Stimulated activated CD8-positive, alpha-beta memory T cell treated with anti-CD3 and anti-CD28 coated beads, Interleukin-15, amount 100 ng/mL, for 48 hours (primary cell): ENCODE results near the gene PDLIM5.
"Not testable (repeated sequence)": the region's sequence is repeated elsewhere in the genome, so short reads cannot be mapped to it uniquely, and the experiment has no call there.

Source experiments
- DNase-seq, 2 donors: peaks; one replicate each; pipeline ENCODE4 v3.0.0-alpha.2; 2020; ENCODE audit warnings: low read depth in 2 of 2

The PDLIM5 gene, protein sequence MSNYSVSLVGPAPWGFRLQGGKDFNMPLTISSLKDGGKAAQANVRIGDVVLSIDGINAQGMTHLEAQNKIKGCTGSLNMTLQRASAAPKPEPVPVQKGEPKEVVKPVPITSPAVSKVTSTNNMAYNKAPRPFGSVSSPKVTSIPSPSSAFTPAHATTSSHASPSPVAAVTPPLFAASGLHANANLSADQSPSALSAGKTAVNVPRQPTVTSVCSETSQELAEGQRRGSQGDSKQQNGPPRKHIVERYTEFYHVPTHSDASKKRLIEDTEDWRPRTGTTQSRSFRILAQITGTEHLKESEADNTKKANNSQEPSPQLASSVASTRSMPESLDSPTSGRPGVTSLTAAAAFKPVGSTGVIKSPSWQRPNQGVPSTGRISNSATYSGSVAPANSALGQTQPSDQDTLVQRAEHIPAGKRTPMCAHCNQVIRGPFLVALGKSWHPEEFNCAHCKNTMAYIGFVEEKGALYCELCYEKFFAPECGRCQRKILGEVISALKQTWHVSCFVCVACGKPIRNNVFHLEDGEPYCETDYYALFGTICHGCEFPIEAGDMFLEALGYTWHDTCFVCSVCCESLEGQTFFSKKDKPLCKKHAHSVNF

DNA sequence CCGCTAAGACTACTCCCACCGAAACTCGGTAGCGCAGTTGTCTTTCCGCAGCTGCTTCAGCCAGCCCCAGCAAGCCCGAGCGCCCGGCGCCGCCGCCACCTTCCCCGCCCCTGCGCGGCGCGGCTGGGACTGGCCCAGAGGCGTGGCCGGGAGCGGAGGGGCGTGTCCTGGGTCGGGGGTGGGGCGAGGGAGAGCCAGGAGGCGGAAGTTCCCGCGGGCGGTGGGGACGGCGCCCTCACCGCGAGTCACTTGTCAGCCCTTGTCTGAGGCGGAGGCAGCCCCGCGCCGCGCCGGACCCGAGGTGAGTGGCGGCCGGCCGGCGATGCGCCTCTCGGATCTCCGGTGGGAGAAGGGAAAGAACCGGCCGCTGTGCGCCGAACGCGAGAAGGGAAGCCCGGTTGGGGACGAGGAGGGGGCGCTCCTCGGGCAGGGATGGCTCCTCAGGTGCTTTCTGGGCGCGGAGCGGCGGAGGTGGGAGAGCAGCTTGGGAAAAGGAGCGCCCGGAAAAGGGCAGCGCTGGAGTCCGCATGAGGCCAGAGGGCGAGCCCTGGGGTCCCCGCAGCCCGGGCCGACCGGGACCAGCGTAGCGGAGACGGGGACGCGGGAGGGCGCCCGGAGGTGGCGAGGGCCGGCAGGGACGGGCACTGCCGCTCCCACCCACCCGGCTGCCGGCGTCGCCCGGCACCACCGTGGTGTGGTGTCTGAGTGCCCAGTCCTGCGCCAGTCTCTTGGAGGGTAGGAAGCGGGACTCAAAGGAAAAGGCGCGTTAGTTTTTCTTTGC lies at the start of gene PDLIM5:
Gene PDLIM5 (plus strand): TSS at position 248 of the 781 bp plus-strand sequence. CDS start 3,347 bp downstream, outside the sequence.
- DNase-seq = peak; percentile 83 to 84

DNA sequence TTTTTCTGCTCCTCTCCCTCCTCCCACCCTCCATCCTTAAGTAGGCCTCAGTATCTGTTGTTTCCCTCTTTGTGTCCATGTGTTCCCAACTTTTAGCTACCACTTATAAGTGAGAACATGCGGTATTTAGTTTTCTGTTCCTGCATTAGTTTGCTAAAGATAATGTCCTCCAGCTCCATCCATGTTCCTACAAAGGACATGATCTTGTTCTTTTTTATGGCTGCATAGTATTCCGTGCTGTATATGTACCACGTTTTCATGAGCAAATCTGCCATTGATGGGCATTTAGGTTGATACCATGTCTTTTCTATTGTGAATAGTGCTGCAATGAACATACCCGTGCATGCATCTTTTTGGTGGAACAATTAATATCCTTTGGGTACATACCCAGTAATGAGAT lies 49.3 kb upstream of the PDLIM5 start:
- not testable (repeated sequence) for DNase-seq

DNA sequence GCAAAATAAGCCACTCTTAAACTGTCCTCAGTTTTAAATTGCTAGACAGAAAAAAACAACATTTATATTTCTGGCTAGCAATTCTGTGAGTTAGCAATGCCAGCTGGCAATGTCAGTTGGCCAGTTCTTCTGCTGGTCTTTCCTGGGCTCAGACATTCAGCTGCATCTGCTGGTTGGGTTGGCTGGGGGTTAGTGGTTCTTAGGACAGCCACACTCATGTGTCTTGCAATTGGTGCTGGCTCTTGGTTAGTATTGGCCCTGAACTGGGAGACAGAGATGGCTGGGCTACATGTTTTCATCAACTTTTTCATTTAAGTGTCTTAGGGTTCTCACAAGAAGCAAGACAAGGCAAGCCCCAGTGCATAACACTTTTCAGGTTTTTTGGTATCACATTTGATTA lies 48.0 kb upstream of the PDLIM5 start:
- no peak for DNase-seq

DNA sequence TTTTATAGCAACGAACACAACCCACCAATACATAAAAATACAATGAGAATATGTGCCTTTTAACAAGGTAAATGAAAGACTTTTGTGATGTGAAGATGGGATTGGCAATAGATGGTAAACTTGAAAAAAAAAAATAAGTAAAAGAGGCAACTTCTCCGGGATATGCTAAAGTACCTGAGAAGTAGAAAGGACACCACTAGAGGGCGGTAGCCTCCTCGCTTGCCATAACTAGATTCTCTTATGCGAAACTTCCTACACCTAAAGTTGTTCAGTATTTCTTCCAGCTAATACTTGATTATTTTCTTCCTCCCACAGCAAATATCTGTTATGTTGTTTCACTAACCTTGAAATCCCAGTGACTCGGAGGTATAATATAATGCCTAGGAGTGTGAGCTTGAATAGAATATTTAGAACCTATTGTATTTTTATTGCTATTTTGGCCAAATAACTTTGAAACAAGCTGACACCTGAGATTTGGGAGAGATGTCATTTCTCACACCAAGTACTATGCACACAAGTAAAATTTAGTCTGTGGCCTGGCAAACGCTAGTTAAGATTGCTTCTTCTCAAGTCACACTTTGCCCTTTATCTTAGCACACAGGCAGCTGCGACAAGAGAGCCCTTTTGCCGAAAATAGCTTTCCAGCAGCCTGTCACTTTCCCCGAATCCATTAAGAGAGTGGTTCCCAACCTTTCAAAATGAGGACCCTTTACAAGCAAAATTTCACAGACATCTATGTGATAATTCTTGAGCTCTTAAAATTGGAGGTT lies 44.9 kb upstream of the PDLIM5 start:
- DNase-seq = peak; percentile 7 to 18

DNA sequence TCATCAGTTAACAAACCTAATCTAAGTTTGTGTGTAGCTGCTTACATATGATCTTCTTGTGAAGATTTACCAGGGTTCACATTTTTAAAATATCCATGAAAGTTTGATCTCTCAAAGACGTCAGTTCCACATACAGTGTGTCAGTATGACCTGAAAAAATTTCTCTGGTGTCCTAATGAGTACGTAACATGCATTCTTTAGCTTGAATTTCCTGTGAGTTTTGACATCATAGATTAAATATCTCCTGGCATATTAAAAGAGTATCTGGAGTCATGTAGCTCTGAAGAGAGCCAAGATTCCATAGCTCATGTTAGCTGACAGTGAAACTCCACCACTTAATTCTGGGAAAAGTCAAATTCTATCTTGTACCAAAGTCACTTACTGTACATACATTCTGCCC lies 43.9 kb upstream of the PDLIM5 start:
- no peak for DNase-seq

DNA sequence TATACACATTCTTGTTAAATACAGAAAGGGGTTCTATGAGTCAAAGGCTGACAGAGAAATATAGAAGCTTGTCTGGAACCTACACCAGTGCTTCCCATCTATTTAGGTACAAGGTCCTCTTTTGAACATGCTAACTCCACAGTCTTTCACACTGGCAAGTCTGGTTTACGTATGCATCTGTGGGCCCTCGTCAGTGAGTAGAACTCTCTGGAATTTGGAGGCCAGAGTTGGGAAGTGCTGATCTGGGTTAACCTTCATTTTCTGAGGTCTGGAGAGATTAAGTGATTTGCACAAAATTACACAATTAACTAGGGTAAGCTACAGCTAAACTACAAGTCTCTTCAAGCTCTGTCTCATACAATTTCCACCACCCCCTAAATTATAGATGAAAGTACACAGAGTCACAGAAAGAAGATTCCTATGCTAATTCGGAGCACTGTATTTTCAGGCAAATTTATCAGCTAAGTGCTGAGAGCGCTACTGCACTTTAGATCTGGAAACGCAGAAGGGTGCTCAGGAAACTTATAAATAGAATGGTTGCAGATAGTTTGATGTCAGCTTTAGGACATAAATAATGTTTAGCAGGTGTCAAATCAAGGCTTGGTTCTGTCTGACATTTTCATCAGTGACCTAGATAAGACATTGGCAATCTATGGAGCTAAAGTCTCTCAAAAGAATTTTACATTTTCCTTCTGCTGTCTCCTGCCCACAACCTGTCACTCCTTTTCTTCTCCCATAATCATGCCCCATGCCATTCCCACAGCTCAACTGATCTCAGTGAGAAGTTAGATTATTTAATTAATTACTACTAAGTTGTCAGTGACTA lies 43.0 kb upstream of the PDLIM5 start:
- no peak for DNase-seq

DNA sequence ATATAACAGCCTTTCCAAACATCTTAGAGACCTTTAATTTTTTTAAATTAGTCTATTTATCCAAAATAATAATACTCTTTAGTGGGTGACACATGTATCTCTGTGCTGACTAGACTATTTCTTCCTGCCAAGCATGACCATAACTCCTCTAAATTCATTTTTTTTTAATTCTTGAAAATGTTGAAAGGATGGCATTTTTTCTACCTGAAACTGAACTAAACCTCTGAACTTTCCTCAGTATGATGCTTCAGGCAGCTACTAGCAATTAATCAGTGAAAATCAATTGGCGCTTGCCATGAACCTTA lies 42.4 kb upstream of the PDLIM5 start:
- DNase-seq = no peak

DNA sequence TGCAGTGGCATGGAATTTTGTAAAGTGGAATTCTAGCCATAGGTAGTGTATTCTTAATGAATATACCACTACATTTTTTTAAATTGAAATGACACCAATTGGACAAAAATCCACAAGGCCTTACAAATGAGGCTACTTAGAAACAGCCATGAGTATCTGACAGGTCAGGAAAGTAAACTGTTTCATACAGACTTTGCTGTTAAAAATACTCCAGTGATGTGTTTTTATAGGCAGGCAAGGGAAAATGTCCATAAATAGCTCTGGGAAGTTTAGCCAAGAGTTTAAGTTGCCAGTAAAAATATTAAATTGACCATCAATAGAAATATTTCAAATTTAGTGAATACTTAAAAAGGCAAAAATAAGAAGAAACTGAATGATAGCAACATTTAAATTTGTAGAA lies 41.8 kb upstream of the PDLIM5 start:
- no peak for DNase-seq

DNA sequence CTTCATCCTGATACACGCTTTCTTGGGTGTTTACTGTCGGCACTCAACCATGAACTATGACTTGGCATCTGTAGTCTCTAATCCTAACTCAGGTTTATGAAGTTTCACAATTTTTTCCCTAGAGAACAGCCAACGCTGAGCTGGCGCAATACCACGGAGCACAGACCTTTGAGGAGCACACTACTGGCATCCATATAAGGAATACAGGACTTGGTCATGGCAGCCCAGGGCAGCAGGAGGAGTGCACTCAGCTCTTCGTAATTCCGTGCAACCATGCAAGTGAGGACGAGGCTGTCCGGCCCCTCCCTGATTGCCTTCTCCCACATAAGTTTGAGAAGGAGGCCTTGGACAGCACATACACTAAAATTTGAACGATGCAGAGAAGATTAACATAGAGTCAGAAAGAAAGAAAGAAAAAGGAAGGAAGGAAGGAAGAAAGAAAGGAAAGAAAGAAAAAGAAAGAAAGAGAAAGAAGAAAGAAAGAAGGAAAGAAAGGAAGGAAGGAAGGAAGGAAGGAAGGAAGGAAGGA lies 41.0 kb upstream of the PDLIM5 start:
- DNase-seq = no peak

DNA sequence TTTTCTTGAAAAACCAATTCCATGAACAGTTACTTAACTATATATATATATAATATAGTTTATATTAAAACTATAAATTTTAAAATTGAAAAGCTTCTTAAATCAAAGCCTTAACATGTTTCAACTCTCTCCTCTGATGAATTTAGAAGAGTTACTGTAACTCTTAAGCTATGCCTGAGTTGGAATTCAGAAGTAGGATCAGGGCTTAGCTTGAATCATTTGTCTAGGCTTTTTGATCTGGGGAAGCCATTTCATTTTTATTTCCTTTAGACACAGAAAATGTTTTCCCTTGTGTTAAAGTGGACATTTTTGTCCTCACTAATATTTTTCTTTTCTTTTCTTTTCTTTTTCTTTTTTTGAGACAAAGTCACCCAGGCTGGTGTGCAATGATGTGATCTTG lies 40.4 kb upstream of the PDLIM5 start:
- DNase-seq = no peak

DNA sequence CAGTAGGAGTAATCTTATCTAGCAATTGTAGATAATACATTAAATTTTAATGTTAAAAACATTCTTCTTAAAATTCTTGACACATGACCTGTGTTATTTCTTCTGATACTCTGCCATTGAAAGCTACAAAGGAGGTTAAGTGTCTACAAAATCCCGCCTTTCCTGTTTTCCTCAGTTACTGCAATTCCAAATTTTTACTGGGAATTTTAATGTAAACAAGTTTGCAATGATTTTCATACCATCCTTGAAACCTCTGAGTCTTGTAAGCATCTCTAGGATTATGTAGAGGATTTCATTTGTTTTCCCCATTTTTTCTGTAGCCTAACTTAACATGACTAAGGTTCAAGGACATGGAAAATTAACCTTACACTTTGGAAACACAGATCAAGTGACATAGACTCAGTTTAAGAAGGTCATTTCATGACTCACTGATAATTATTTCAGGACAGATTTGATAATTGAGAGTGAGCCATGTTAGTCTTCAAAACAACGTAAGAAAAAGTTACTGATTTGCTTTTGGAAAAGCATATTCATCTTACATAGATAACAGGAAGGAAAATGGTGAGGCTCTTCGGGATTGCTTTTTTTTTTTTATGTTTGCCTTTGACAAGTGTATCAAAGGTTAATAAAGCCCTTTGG lies 39.6 kb upstream of the PDLIM5 start:
- no peak for DNase-seq

DNA sequence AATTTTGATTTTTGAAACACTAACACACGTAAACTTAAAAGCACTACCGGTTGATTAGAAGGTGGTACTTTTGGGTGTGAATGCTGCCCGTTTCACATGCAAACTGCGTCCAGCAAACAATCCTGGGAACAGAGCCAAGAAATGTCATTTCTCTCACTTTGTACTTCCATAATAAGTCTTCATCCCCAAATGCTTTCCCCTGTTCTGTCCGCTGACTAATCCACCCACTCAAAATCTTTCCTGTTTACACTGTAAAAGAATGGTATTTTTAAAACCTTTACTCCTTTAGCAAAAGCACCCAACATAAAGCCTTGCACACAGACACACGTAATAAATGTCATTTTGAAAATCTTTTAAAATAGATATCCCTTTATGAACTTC lies 39.1 kb upstream of the PDLIM5 start:
- no peak for DNase-seq

DNA sequence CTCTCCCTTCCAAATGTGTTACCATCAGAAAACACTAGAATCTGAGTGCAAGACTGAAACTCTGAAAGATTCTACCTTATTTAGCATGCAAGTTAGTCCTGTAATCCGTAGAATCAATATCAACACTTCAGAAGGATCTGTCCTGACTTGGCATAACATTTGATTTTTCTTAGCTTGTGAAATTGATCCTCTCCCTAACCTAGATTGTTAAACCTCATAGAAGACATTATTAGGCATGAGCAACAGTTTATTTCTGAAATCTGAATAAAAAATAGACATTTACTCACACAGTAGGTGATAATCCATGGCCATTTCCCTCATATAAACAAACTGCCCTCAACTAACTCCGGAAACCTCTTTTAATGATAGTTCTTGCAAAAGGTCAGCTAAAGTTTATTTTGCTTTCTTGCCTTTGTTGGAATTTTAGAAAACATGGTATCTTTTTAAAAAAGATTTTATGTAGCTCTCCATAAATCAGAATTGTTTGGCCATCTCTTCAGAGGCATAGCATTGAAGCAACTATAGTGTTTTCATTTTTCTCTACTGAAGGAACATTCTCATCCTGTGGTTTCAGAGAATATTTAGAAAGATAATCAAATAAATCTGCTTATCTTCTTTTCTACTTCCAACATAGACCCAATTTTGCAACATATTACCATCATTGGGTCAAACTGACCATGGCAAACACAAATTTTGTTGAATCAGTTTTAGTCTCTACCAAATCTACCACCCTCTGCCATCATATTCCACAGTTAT lies 38.5 kb upstream of the PDLIM5 start:
- DNase-seq = no peak

DNA sequence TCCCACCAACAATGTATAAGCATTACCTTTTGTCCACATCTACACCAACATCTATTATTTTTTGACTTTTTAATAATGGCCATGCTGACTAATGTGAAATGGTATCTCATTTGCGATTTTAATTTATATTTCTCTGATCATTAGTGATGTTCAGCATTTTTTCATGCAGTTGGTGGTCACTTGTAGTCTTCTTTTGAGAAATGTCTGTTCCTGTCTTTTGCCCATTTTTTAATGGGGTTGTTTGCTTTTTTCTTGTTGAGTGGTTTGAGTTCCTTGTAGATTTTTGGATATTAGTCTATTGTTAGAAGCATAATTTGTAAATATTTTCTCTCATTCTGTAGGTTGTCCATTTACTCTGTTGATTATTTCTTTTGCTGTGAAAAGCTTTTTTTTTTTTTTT lies 36.8 kb upstream of the PDLIM5 start:
- DNase-seq = no peak

DNA sequence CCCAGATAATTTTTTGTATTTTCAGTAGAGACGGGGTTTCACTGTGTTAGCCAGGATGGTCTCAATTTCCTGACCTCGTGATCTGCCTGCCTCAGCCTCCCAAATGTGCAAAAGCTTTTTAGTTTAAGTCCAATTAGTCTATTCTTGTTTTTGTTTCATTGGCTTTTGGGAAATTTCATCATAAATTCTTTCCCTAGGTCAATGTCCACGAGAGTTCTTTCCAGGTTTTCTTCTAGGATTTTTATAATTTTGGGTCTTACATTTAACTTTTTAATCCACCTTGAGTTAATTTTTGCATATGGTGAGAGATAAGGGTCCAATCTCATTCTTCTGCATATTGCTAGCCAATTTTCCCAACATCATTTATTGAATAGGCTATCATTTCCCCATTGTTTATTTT lies 36.3 kb upstream of the PDLIM5 start:
- no peak for DNase-seq

DNA sequence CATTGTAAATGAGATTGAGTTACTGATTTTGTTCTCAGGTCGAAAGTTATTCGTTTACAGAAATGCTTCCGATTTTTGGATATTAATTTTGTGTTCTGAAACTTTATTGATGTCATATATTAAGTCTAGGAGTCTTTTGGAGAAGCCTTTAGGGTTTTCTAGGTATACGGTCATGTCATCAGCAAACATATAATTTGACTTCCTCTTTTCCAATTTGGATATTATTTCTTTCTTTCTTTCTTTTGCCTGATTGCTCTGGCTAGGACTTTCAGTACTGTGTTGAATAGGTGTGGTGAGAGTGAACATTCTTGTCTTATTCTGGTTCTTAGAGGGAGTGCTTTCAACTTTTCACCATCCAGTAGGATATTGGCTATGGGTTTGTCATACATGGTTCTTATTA lies 35.4 kb upstream of the PDLIM5 start:
- DNase-seq = no peak

DNA sequence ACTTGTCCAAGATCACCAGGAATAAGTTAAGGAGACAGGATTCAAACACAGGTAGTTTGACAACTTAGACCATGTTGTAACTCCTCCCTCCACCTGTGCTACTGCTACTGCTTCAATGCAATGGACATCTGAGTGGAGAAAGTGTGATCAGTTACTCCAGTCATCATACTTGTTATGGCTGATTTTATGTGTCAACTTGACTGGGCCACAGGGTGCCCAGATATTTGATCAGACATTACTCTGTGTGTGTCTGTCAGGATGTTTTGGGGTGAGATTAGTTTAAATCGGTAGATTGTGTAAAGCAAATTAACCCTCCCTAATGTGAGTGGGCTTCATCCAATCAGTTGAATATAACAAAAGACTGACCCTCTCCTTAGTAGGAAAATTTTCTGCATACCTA lies 34.8 kb upstream of the PDLIM5 start:
- DNase-seq = no peak

DNA sequence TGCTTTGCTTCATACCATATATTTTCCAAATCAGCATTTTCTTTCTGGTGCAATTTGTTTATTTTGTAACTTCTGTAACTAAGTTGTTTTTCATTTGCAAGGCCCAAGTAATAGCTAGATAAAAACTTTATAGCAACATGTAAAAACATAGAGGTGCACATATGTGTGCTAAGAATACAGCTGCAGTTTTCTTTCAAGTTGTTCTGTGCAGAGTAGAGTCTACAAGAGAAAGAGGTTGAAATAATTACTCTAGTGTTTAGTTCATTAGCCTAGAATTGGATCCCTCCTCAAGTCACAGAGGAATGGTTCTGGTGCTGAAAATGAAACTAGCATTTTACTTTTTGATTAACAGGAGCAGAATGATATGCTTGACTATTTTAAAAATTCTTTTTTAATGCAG lies 32.2 kb upstream of the PDLIM5 start:
- no peak for DNase-seq

DNA sequence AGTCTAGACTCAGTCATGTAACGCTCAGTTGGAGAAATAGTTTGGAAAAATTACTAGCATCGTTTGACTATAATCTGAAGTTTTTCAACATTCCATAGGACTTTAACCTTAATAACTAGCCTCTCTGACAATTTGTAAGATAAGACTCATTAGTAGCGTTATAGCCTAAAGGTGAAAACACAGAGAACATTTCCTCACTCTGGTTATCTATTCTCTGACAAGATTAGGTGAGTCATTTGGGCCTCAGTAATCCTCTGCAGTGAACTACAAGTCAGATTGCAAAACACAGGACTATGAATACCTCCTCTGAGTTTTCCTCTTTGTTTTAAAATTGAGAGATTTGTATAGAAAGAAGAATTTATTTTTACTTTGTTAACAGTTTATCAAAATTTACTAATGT lies 31.8 kb upstream of the PDLIM5 start:
- no peak for DNase-seq

DNA sequence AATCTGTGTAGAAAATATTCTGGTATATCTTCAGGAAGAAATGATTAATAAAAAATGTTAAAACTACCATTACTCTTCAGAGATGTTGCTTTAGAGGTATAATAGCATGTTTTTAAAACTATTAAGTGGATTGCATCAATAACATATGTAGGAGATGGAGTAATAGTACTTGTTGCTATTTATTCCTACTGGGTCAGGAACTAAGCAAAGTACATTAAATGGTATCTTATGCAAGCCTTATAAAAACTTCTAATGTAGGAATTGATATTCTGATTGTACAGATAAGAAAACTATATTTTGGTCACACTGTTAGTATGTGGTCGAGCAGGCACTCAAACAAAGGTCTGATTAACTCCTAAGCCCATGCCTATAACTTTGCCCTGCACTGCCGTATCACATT lies 31.4 kb upstream of the PDLIM5 start:
- DNase-seq = no peak
